Mononuclear cell (primary cell): Measurements from ENCODE around the gene ZMYM1. TPM values are rescaled to one million over a fixed set of nuclear protein-coding genes. Genes with fewer than 3 reads are reported as not detected.
"Not testable (repeated sequence)": the region's sequence is repeated elsewhere in the genome, so short reads cannot be mapped to it uniquely, and the experiment has no call there.

Experiments used
- H3K27me3 ChIP-seq: 2 replicates; pipeline ENCODE4 v1.6.0; 2011; ENCODE audit warnings: low read length, control low read depth; ENCODE audit not compliant: insufficient read depth
- H3K4me1 ChIP-seq: 2 replicates; pipeline ENCODE4 v1.5.1; 2011; ENCODE audit warnings: mild to moderate bottlenecking, low read length, control low read depth; ENCODE audit not compliant: insufficient read depth
- H3K4me3 ChIP-seq: 2 replicates; pipeline ENCODE4 v1.5.1; 2011; ENCODE audit warnings: mild to moderate bottlenecking, low read length, moderate library complexity
- H3K9me3 ChIP-seq: 2 replicates; pipeline ENCODE4 v1.5.1; 2011; ENCODE audit warnings: low read depth, mild to moderate bottlenecking, control low read depth, low read length
- total RNA-seq: library from RNA; depleted of rRNA; stranded (reverse); fragments of >200 nt; gene quantifications from one replicate; pipeline ENCODE4 v1.2.3, GENCODE V29; 2012

The ZMYM1 gene
- total RNA-seq, 1 donor, result 17.3 TPM

DNA sequence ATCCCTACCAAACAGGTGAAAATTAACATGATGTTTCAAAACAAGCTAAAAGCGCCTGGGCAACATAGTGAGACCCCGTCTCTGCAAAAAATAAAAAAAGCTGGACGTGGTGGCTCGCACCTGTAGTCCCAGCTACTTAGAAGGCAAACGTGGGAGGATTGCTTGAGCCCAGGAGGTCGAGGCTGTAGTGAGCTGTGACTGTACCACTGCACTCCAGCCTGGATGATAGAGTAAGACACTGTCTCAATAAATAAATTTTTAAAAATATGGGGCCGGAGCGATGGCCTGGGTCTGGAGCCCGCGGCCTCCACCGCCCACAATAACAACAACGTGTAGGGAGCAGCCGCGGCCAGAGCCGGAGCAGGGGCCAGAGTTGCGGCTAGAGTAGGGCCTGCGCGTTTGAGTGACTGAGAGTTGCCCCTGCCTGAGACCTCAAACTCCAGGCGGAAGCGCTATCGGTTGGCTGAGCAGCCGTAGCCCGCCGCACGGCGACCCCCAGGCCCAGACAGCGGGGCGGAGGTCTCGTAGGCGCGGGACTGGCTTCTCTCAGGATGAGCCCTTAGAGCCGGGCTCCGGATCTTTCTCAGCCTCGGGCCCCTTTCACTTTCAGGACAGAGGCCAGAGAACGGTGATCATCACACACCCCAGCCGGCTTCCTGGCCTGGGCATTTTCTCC, 41.4 kb downstream of the ZMYM1 start:
- Histone ChIP-seq H3K4me1 (peaks cover 9% of the 10 kb centered on the region), H3K4me3 (no peak overlapping the region), H3K9me3 (no peaks in the 10 kb centered on the region)

GRCh38 chr1:35122311-35122710, 43.1 kb downstream of the ZMYM1 start:
- peaks cover 9% of the 10 kb centered on the region for H3K4me1 ChIP-seq
- no peak overlapping the region for H3K4me3 ChIP-seq
- H3K9me3 ChIP-seq, result no peaks in the 10 kb centered on the region
- no peaks in the 10 kb centered on the region for H3K27me3 ChIP-seq

More for the DNA sequence above, 41.4 kb downstream of the ZMYM1 start:
- H3K27me3 ChIP-seq, result no peaks in the 10 kb centered on the region

DNA sequence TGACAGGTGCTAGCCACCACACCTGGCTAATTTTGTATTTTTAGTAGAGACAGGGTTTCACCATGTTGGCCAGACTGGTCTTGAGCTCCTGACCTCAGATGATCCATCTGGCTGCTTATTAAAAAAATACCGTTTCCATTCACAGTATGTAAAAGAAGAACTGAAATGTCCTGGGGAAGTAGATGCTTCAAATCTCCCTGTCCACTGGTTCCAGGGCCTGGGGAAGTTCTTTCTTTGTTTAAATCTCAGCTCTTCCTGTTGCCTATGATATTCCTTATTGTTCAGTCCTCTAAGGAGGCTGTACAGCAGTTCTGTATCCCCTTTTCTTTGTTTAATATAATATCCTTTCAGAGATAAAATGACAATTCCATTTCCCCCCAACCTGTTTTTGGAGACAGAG, 47.4 kb downstream of the ZMYM1 start:
- no peak overlapping the region for H3K4me3 ChIP-seq
- H3K4me1 ChIP-seq, result no peaks in the 10 kb centered on the region
- no peaks in the 10 kb centered on the region for H3K27me3 ChIP-seq
- no peaks in the 10 kb centered on the region for H3K9me3 ChIP-seq

DNA sequence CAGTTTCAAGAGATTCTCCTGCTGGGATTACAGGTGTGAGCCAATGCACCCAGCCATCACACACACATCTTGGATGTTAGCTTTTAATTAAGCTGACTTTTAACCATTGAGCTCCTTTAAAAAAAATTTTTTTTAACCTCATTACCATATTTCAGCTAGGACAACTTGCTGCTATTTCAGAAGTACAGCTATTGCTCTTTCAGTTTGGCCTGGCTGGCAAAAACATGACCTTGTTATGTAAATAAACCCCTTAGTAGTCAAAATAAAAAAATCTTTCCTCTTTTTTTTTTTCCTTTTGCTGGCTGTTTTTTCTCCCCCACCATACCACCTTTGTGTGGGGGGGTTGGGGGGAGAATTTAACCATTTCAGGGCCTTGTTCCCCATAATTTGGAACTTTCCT, 49.9 kb downstream of the ZMYM1 start:
- Histone ChIP-seq H3K4me1 (no peaks in the 10 kb centered on the region), H3K9me3 (no peaks in the 10 kb centered on the region), H3K27me3 (no peaks in the 10 kb centered on the region), H3K4me3 (no peak overlapping the region)

DNA sequence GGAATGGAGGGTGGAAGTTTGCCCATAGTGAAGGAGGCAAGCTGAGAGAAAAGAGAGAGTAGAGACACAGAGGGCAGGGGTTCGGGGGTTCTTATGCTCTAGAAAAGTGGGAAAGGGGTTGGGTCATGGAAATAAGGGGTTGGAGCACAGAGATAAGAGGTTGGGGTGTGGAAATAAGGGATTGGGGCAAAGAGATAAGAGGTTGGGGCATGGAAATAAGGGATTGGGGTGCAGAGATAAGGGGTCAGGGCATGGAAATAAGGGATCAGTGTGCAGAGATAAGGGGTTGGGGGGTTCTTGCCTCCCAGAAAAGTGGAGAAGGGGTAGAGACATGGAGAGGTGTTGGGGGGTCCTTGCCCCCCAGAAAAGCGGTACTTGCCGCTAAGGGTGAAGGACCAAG, 57.6 kb downstream of the ZMYM1 start:
- Histone ChIP-seq H3K27me3 (no peaks in the 10 kb centered on the region), H3K9me3 (no peaks in the 10 kb centered on the region), H3K4me1 (no peaks in the 10 kb centered on the region), H3K4me3 (no peak overlapping the region)

DNA sequence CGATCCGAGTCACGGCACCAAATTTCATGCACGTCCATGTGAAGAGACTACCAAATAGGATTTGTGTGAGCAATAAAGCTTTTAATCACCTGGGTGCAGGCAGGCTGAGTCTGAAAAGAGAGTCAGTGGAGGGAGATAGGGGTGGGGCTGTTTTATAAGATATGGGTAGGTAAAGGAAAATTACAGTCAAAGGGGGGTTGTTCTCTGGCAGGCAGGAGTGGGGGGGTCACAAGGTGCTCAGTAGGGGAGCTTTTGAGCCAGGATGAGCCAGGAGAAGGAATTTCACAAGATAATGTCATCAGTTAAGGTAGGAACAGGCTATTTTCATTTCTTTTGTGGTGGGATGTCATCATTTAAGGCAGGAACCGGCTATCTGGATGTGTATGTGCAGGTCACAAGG, 58.4 kb downstream of the ZMYM1 start:
- H3K9me3 ChIP-seq, H3K4me1 ChIP-seq, H3K27me3 ChIP-seq, H3K4me3 ChIP-seq: not testable (repeated sequence)

DNA sequence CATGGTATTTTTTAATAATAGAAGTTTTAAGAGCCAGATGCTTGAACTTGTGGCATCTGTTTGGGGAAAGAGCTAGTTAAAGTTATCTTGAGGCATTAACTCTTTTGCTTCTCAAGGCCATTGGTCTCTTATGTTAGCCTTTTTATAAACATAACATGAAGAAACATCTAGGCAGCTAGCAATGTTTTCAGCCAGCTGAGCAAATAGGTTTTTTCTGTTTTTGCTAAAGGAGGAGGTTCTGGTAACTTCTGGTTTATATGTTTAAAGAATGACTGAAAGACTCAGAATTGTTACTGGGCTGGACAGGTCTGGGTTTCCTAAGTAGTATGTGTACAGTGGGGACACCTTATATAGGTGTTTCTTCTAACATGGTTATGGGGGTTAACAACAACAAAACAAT, 63.1 kb downstream of the ZMYM1 start:
- not testable (repeated sequence) for H3K4me1 ChIP-seq, H3K27me3 ChIP-seq, H3K4me3 ChIP-seq, H3K9me3 ChIP-seq

- not testable (repeated sequence) for H3K27me3 ChIP-seq, H3K4me3 ChIP-seq, H3K4me1 ChIP-seq, H3K9me3 ChIP-seq
Measured at GRCh38 chr1:35142728-35143127, 63.5 kb downstream of the ZMYM1 start.

DNA sequence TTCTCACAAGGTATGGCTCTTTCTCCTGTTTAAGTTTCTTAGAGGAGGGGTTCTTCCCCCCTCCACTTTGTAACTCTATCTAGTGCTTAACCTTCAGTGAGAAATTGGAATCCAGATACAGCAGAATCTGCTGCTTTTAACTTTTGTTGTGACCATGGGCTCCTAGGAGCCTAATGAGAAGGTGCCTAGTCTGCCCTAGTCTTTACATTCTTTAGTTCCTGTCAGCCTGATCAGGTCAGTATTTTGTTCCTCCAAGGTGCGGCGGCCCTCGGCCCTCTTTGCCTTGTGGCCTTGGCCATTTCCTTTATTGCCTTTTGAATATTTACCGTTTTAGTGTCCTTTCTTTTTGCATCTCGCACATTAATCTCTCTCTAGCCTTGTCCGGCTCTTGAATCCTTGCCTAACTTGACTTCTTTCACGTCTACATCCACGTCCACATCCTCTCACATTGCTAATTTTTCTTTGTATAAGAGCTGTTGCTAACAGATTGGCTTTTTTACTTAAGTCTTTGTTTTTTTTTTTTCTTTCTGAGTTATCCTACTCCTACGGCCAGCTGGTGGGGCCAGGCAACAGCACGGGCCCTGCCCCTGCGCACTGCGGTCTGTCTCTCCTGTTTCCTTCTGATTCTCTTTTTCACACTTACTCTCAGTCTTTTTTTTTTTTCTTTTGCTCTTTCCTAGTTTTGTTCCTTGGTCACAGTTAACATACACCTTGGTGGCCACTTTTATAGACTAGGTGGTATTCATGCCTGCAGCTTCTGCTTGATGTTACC, 64.7 kb downstream of the ZMYM1 start:
- no peak overlapping the region for H3K4me3 ChIP-seq
- H3K9me3 ChIP-seq, result no peaks in the 10 kb centered on the region
- no peaks in the 10 kb centered on the region for H3K27me3 ChIP-seq
- no peaks in the 10 kb centered on the region for H3K4me1 ChIP-seq

GRCh38 chr1:35145892-35146549, 66.8 kb downstream of the ZMYM1 start:
- H3K4me1 ChIP-seq, H3K27me3 ChIP-seq, H3K9me3 ChIP-seq, H3K4me3 ChIP-seq: not testable (repeated sequence)

GRCh38 chr1:35151220-35151619, 72.0 kb downstream of the ZMYM1 start:
- Histone ChIP-seq H3K4me1 (no peaks in the 10 kb centered on the region), H3K27me3 (no peaks in the 10 kb centered on the region), H3K4me3 (no peak overlapping the region), H3K9me3 (no peaks in the 10 kb centered on the region)

DNA sequence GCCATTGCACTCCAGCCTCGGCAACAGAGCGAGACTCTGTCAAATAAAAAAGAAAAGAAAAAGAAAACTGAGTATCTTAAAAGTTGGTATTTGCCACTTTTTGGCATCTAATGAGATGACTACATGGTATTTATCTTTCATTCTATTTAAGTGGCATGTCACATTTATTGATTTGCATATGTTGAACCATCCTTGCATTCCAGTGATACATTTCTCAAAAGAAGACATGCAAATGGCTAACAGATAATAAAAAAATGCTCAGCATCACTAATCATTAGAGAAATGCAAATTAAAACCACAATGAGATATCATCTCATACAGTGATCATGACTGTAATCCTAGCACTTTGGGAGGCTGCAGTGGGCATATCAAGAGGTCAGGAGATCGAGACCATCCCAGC, 85.7 kb downstream of the ZMYM1 start:
- Histone ChIP-seq H3K4me3 (no peak overlapping the region), H3K9me3 (no peaks in the 10 kb centered on the region), H3K4me1 (no peaks in the 10 kb centered on the region), H3K27me3 (no peaks in the 10 kb centered on the region)

Other genes starting within 250 kb of the ZMYM1 start
- gene SMIM12, start 219.6 kb upstream of the ZMYM1 start, total RNA-seq, result 22.1 TPM
- gene DLGAP3, start 149.7 kb upstream of the ZMYM1 start, total RNA-seq, result 0.21 TPM
- 4.3 TPM for gene TMEM35B, start 94.0 kb upstream of the ZMYM1 start, total RNA-seq
- 21.7 TPM for gene ZMYM6, start 47.4 kb upstream of the ZMYM1 start, total RNA-seq
- 510 TPM for gene SFPQ, start 113.8 kb downstream of the ZMYM1 start, total RNA-seq
- 31.0 TPM for gene ZMYM4, start 189.3 kb downstream of the ZMYM1 start, total RNA-seq